ENCODE results near the gene MRE11.
"Not testable (repeated sequence)": the region's sequence is repeated elsewhere in the genome, so short reads cannot be mapped to it uniquely, and the experiment has no call there.

MRE11 gene

DNA sequence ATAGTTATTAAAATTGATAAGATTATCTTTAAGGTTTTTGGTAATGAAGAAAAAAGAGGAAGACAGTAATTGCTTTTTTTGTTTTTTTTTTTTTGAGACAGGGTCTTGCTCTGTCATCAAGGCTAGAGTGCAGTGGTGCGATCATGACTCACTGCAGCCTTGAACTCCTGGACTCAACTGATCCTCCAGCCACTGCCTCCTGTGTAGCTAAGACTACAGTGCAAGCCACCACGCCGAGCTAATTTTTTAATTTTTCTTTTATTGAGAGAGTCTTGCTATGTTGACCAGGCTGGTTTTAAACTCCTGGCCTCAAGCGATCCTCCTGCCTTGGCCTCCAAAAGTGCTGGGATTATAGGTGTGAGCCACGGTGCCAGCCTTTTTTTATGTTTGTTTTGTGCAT is 12.9 kb upstream of the MRE11 start:
- not testable (repeated sequence) for DNase-seq (ENCODE audit: low read depth)

DNA sequence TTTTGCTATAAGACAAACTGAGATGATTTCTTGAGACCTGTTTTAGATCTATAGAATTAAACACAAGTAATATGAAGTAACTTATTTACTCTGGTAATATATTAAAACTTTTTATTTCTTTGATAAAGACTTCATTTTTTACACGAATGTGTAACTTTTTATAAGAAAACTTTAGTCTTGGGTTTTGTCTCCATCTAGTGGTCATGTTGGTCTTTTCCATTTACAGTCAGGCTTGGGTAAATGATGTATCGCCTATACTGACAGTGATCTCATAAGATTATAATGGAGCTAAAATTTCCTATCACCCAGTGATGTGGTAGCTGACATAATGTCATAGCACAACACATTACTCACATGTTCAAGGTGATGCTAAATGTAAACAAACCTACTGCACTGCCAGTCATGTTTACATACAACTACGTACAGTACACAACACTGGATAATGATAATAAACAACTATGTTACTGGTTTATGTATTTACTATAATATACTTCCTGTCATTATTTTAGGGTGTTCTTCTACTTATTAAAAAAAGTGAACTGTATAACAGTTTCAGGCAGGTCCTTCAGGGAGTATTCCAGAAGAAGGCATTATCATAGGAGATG is 11.1 kb upstream of the MRE11 start:
- DNase-seq (ENCODE audit: low read depth), result peak; percentile 72

DNA sequence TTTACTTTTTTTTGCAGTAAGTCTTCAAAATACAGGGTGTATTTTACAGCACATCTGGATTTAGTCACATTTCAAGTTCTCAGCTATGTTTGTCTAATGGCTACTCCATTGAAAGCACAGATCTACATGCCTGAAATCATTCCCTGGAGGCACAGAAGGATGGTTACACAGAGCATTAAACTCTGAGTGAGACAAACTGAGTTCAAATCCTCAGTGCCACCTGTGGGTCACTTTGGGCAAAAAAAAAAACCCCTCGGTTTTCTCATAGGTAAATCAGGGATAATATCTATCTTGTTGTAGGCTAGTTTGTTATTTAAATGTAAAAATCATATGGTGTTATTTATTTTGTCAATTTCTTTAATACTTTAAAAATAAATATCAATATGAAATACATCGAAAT is 7.9 kb upstream of the MRE11 start:
- DNase-seq (ENCODE audit: low read depth), result no peak

GRCh38 chr11:94500181-94500580 is 6.5 kb upstream of the MRE11 start:
- DNase-seq (ENCODE audit: low read depth), result no peak

DNA sequence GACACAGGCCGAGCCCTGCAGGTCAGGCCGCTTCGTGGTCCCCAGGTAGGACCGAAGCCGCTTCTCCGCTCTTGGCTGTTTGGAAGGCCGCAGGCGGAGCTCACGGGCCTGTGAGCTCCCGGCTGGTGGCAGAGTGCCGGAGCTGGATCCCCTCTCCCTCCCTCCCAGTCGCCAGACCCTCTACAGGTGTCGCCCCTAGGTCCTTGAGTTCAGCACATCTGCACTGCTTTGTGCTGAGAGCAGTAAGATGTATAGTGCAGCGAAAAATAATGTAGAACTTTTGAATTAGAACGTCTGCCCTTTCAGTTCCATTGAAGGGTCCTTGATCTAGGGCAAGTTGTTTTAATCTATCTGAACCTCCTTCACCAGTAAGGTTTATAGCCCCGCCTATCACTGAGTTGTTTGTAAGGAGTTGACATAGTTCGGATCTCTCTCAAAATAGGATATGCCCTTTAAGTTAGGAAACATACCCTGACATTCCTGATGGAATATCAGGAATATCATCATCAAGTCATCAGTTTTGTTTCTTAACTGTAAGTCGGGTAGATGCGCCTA is 559 bp upstream of the MRE11 start:
- no peak for DNase-seq (ENCODE audit: low read depth)

DNA sequence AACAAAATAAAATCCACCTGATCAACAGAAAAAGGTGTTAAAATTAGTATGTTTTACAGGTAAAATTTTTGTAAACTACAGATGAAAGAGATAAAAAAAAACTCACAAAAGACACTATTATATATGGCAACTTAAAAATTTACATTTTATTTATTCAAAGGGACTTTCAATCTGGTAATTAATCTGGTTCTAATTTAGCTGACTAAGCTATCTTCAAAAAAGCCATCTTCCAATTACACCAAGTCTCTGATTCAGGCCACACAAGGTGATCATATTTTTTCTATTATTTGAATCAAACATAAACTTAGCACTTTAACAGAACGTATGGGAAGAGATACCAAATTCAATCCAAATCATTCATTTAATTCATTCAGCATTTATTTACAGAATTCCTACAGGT is 7.6 kb downstream of the MRE11 start:
- no peak for DNase-seq (ENCODE audit: low read depth)

- DNase-seq (ENCODE audit: low read depth), result no peak
Measured at GRCh38 chr11:94481342-94481741, 12.3 kb downstream of the MRE11 start.

DNA sequence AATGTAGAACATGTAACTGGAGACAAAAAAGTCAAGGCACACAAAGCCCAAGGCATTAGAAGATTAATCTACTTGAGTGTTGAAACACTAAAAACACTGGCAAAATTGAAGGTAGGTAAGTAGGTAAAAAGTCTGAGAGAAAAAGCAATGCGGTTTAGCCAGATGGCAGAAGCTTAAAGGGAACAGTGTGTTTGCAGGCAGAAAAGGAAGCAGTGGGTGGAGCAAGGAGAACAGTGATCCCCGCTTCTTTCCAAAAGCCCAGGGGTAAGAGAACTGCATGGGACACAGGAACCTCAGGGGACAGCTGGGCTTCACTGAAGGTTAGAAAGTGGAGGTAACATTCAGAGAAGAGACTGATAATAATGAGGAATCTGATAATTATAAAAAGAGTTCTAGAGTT is 16.0 kb downstream of the MRE11 start:
- DNase-seq (ENCODE audit: low read depth), result no peak

GRCh38 chr11:94472916-94473799 is 20.5 kb downstream of the MRE11 start:
- peak; percentile 58 for DNase-seq (ENCODE audit: low read depth)

GRCh38 chr11:94469416-94469815 is 24.2 kb downstream of the MRE11 start:
- no peak for DNase-seq (ENCODE audit: low read depth)

- no peak for DNase-seq (ENCODE audit: low read depth)
Measured at GRCh38 chr11:94459576-94459975, 34.1 kb downstream of the MRE11 start.

DNA sequence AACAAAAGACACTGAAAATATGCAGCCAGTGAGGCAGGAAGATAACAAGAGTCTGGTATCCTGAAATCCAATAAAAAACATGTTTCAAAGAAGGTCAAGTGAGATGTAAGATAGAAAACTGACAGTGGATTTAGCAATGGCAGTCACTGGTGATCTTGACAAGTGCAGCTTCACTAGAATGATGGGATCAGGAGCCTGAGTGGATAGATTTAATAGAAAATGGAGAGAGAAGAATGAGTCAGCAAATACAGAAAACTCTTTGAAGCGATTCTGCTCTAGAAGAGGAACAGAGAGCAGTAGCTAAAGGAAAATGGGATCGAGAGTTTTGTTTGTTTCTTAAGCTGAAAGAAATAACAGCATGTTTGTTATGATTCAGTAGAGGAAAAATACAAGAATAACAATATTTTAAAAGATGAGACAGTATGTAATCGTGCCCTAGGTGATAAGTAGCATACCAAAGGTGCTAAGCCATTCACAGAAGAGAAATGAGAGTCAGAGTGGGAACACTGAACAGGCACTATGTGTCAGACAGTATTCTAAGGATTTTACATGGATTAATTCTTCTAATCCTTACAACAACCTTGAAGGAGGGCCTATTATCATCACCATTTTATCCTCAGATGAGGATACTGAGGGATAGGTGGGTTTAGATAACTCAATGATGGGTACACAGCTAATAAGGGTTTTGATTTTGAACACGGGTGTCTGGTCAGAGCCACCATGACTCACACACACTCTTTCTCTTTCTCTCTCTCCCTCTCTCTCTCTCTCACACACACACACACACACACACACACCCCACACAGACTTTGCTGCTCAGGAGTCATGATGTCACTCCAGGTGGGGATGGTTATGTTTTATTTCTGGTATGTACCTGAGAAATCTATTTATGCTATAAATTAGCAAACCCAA is 36.3 kb downstream of the MRE11 start:
- DNase-seq (ENCODE audit: low read depth), result peak; percentile 29

DNA sequence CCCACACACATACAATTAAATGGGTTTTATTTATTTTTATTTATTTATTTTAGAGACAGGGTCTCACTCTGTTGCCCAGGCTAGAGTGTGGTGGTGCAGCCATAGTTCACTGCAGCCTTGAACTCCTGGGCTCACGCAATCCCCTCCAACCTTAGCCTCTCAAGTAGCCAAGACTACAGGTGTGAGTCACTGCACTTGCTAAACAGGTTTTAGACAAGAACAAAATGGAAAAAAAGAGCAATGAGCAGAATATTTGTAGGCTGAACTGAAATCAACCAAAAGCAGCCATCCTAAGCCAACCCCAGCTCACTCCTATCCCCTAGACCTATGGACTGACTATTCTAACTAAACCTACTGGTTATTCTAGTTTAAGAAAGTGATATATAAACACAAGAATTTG is 37.8 kb downstream of the MRE11 start:
- no peak for DNase-seq (ENCODE audit: low read depth)

GRCh38 chr11:94454301-94454700 is 39.3 kb downstream of the MRE11 start:
- no peak for DNase-seq (ENCODE audit: low read depth)

DNA sequence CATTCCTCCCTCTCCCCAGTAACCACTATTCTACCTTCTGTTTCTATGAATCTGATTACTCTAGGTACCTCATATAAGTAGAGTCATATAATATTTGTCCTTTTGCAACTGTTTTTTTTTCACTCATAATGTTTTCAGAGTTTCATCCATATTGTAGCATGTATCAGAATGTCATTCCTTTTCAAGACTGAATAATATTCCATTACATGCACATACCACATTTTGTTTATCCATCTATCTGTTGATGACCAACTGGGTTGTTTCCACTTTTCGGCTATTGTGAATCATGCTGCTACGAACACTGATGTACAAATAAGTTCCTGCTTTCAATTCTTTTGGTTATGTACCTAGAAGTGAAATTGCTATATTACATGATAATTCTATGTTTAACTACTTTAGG is 40.7 kb downstream of the MRE11 start:
- DNase-seq (ENCODE audit: low read depth), result no peak

- DNase-seq (ENCODE audit: low read depth), result no peak
Measured at GRCh38 chr11:94450048-94450447, 43.6 kb downstream of the MRE11 start.

DNA sequence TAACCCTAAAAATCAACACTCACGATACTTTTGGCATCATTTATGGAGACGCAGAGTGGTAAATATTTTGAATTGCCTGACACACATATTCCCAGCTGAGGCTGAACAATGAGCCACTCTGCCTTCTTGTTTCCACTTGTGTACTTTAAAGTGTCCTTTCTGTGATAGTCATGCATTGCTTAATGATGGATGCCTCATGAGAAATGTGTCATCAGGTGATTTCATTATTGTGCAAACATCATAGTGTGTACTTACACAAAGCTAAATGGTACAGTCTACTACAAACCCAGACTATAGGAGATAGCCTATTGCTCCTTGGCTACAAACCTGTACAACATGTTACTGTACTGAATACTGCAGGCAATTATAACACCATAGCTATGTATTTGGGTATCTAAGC is 44.2 kb downstream of the MRE11 start:
- DNase-seq (ENCODE audit: low read depth), result peak; percentile 92

GRCh38 chr11:94449029-94449428 is 44.6 kb downstream of the MRE11 start:
- no peak for DNase-seq (ENCODE audit: low read depth)

GRCh38 chr11:94447149-94447548 is 46.5 kb downstream of the MRE11 start:
- DNase-seq (ENCODE audit: low read depth), result no peak

DNA sequence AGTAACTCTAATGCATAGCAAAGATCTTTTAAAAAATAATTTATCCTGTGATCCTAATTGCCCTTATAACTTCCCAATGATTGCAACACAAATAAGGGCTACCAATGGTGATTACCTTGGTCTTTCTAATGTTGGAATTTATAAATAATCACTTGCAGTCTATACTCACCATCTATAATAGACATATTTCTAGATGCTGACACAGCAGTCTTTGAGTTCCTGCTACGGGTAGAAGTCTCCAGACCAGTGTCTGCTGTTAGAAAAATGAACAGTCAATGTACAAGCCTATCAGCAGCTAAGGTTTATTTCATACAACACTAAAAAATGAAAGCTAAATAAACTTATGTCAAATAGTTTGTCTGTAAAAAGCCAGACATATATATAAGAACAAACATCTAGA is 48.0 kb downstream of the MRE11 start:
- no peak for DNase-seq (ENCODE audit: low read depth)

- DNase-seq (ENCODE audit: low read depth), result no peak
Measured at GRCh38 chr11:94433049-94433448, 60.6 kb downstream of the MRE11 start.

DNA sequence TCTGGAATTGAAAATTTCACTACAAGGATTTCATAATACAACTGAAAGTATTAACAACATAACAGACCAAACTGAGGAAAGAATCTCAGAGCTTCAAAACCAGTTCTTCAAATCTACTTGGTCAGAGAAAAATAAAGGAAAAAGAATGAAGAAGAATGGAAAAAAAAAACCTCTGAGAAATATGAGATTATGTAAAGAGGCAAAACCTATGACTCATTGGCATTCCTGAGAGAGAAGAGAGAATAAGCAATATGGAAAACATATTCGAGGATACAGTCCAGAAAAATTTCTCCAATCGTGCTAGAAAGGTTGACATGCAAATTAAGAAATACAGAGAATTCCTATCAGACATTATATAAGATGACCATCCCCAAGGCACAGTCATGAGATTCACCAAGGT is 69.0 kb downstream of the MRE11 start:
- peak; percentile 47 for DNase-seq (ENCODE audit: low read depth)
